COLO829 (cell line): ENCODE results near the gene MOB4.

Experiments
- DNase-seq: peaks from one replicate; pipeline ENCODE4 v3.0.0; 2012; ENCODE audit warnings: low spot score

Gene MOB4

GRCh38 chr2:197591339-197592072, 75.6 kb downstream of the MOB4 start:
- no peak for DNase-seq

GRCh38 chr2:197596766-197597165, 80.9 kb downstream of the MOB4 start:
- no peak for DNase-seq

- no peak for DNase-seq
Measured at GRCh38 chr2:197597166-197597565, 81.3 kb downstream of the MOB4 start.

GRCh38 chr2:197598450-197598849, 82.6 kb downstream of the MOB4 start:
- DNase-seq = no peak

DNA sequence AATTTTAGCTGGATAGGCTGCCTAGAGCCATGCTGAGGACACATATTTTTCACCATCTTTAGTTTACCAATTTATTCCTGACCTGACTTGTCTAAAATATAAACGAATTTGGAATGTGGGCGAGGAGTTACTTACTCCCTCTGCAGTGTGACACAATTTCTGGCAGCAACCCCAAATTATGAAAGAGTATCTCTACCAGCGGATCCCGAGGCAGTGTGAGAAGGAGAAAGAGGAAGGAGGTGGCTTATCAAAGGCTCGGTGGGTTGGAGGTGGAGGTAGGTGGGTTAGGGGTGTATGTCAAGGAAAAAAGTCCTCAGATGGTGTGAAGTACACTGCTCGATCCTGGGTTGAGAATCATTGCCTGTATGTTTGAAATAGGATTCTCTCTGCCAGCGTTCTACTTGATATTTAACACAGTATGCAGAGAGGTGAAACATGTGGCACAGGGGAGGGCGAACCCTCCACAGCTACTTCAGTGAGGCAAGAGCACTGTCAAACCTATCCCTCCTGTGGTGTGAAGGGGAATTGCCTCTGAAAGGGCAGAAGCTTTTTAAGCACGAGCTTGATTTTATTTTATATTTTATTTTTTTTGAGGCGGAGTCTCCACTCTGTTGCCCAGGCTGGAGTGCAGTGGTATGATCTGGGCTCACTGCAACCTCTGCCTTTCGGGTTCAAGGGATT, 83.6 kb downstream of the MOB4 start:
- DNase-seq = no peak

- no peak for DNase-seq
Measured at GRCh38 chr2:197600306-197600705, 84.4 kb downstream of the MOB4 start.

DNA sequence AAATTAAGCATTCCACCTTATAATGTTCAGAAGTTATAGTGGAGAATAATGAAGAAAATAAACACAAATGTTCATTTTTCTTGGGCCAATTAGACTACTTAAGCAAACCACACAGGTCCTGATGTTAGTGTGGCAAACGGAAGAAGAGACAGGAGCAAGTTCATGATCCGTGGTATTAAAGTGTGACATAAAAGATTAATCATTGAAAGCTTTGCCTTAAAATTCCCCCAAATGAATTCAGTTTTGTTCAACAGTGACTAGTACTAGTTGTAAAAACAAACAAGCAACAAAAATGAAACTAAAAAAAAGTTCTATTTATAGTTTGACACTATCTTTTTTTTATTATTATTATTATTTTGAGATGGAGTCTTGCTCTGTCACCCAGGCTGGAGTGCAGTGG, 85.9 kb downstream of the MOB4 start:
- no peak for DNase-seq
